DMS 273 (cell line): Measurements from ENCODE around the gene IL31RA.
"Not testable (repeated sequence)": the region's sequence is repeated elsewhere in the genome, so short reads cannot be mapped to it uniquely, and the experiment has no call there.

Experiments used
- DNase-seq: peaks from one replicate; lab custom pipeline; 2025; ENCODE audit not compliant: unreplicated experiment; lab: John Stamatoyannopoulos, UW

IL31RA gene

GRCh38 chr5:55850839-55851674 lies at the start of gene IL31RA:
TSS of gene IL31RA (plus strand) at chr5:55851357. CDS start at chr5:55851571, 214 bp downstream.
- no peak for DNase-seq

DNA sequence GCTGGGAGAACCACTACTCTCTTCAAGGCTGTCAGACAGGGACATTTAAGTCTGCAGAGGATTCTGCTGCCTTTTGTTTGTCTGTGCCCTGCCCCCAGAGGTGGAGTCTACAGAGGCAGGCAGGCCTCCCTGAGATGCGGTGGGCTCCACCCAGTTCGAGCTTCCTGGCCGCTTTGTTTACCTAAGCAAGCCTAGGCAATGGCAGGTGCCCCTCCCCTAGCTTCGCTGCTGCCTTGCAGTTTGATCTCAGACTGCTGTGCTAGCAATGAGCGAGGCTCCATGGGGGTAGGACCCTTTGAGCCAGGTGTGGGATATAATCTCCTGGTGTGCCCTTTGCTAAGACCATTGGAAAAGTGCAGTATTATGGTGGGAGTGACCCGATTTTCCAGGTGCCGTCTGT lies 42.3 kb upstream of the IL31RA start:
- DNase-seq: not testable (repeated sequence)

DNA sequence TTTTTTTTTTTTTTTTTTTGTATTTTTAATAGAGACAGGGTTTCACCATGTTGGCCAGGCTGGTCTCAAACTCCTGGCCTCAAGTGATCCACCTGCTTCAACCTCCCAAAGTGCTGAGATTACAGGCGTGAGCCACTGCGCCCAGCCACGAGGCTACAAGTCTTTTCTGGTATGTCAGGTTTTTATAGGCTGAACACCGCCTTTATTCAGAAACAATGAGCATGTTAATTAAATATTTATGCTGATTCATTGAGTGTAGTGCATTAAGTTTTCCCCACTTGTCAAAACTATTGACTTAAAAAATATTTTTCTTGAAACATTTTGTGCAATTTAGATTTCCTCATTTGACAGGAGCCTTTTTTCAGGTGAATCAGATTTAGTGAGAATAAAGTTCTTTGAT lies 35.2 kb upstream of the IL31RA start:
- DNase-seq: not testable (repeated sequence)

GRCh38 chr5:55816342-55816741 lies 34.8 kb upstream of the IL31RA start:
- DNase-seq: peak; percentile 9

DNA sequence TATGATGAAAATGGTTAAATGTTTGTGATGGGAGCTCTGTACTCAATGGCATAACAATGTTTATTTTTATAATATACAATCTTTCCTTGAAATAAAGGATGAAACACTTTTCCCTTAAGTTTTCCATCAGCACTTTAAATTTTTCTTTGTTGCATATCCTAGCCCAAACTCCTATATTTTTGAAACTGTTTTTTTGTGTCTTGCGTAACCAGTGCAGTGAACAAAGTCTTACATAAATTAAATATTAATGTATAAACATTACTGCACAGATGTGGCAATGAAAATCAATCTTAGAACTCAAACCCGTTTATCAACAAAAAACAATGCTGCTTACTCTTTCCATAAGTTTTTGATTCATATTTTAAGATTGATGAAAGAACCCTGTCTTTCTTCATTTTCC lies 34.1 kb upstream of the IL31RA start:
- no peak for DNase-seq

GRCh38 chr5:55820488-55820887 lies 30.7 kb upstream of the IL31RA start:
- no peak for DNase-seq

DNA sequence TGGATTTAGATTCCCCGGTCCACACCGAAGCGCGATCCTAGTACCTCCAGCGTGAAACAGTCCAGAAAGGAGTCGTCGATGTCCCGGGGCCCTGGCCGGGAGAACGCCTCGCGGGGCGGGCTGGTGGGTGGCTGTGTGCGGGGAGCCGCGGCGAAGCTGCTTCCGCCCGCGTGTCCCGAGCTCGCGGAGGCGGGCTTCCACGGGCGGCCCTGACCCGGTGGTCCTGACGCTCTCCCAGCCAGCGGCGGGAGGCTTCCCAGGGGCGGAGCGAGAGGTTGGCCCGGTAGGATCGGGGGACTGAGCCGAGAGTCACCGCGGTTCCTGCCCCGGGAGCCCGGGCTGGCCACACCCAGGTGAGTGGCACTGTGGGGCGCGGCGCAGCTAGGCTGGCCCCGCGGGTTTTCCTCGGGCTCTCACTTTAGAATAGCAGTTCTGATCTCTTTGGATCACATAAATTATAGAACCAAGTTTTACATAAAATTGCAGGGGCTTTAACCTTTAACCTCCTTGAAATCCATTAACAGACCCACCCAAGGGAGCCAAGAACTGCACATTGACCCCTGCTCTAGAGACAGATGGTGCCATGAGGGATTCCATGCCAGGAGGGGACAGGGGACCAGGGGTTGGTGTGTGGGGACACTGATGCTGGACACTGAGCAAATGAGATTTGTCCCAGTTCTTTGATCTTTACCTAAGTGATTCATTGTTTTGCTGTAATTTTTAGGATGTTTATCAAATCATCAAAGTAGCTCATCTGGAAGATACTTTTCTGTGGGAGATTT lies 29.2 kb upstream of the IL31RA start:
- DNase-seq: no peak

DNA sequence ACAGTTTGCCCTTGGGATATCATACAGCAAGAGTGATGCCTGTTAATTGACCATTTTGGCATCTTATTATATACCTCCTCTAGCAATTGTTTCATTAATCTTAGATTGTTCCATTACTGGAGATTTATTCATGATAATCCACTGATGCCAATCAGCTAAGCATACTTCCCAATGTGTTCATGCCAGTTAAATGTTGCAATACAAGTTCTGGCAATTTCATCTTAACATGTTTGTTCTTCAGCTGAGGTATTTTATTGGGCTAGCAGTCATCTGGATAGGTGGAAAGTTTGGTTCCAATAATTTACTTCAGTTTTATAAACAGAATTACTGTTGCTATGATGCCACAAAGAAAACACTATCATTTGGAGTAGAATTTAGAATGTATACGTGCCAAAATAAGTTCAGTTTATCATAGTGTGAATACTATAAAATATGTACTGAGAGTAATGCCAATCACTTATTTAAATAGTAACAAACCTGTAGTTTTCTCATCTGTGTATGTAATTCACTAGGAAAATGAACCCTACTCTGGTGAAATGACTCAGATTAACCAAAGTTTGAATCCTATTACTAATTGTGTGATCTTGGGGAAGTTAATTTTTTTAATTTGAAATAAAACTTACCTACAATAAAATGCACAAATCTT lies 27.9 kb upstream of the IL31RA start:
- DNase-seq: no peak

DNA sequence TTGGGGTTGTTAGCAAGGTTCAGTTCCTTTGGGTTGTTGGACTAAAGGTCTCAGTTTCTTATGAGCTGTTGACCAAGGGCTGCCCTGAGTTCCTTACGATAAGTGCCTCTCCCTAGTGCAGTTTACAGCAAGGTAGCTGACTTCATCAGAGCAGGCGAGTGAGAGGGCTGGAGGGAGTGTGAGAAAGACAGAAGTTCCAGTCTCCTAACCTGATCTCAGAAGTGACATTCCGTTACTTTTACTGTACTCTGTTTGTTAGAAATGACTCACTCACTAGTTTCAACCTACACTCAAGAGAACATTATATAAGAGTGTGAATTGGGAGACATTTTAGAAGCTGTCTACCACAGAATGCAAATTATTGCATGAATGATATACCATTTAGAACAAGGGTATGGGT lies 21.2 kb upstream of the IL31RA start:
- DNase-seq: no peak

- no peak for DNase-seq
Observed at GRCh38 chr5:55832446-55832845, 18.7 kb upstream of the IL31RA start.

DNA sequence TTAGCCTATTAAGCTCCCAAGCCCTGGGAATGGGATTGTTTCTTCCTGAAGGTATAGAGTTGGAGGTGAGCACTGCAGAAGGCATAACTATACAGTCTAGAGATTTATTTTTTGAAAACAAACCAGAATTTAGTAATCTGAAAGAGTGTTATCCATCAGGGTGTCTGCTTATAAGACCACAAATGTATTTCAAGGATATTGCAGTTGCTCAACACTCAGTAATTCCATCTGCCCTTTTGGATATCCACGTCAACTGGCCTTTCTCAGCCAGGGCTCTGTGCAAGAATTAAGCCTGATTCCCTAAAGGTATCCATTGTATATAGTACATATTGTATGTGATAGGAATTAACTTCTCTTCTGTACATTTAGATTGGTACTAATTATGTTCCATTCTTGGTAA lies 15.0 kb upstream of the IL31RA start:
- DNase-seq: no peak

GRCh38 chr5:55841976-55842375 lies 9.2 kb upstream of the IL31RA start:
- no peak for DNase-seq

DNA sequence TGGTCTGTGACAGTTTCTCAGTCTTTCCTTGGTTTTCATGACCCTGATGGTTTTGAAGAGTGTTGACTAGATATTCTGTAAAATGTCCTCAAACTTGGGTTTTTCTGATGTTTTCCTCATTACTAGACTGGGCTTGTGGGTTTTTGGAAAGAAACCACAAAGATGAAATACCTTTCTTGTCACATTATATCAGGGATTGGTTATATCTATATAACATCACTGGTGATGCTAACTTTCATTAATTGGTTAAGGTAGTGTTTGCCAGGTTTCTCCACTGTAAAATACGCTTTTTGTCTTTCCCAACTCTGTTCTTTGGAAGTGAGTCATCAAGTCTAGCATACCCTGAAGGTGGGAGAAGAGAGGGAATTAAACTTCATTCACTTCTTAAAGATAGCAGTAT lies 3.3 kb upstream of the IL31RA start:
- no peak for DNase-seq

- no peak for DNase-seq
Observed at GRCh38 chr5:55848783-55849182, 2.4 kb upstream of the IL31RA start.

DNA sequence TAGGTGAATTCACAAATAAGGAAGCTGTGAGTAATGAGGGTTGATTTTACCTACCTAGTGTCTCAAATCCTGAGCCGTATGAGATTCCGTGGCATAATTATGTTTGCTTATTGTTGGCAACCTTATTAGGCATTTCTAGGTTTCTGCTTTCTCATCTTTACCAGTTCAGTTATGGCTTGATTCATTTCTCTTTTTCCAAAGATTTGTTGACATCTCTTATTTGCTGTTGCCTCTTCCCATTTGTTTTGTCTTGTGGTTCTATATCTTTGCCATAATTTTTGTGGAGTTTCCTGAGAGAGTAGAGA lies 470 bp downstream of the IL31RA start:
- no peak for DNase-seq

GRCh38 chr5:55852503-55852902 lies 1.3 kb downstream of the IL31RA start:
- DNase-seq: no peak

GRCh38 chr5:55853041-55853670 lies 2.0 kb downstream of the IL31RA start:
- DNase-seq: peak; percentile 5

DNA sequence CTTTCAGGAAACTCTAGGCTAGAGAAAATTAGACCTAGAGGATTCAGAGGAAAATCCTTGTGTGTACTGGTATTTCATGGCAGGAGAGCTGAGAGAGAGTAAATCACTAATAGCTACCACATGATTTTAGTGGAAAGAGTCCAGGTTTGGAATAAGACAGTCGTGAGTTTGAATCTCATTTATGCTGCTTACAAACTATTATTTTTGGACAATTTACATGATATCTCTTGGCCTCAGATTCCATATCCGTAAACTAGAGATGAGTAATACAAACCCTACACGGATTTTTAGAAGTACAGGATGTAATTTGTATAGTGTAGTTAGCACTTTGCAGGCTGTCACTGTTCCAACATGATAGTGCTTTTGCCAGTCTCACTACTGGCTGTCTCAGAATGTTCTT lies 2.7 kb downstream of the IL31RA start:
- no peak for DNase-seq

DNA sequence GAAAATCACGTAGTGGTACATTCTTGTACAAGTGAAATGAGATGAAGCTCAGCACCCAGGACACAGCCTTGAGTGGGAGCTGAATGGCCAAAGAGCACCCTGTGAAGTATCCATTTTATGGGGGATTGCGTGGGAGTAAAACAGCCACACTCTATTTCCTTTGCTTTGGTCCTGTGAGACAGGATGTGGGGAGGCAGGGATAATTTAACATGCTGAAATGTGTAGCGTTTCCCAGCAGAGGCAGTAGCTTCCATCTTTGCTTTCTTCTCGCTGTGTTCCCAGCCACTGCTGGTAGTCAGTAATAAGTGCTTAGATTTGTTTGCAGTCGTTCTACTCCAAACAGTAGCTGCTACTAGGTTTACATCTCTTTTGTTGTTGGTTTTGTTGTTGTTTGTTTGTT lies 4.4 kb downstream of the IL31RA start:
- DNase-seq: no peak

- no peak for DNase-seq
Observed at GRCh38 chr5:55856516-55857246, 5.5 kb downstream of the IL31RA start.

GRCh38 chr5:55857247-55857640 lies 6.1 kb downstream of the IL31RA start:
- DNase-seq: no peak
